Mesothelial cell of epicardium (in vitro differentiated cells): ENCODE data around the gene OXLD1. TPM values are rescaled to one million over a fixed set of nuclear protein-coding genes. Genes with fewer than 3 reads are reported as not detected.
A peak's percentile ranks its signal among the peaks of the same experiment; 100 is the strongest.

ENCODE experiments used
- DNase-seq, 2 experiments: peaks; one replicate each; pipeline ENCODE4 v3.0.0; 2021; ENCODE audit warnings: low spot score in 2 of 2; ENCODE audit not compliant: unreplicated experiment in 2 of 2
- H3K27ac Mint-ChIP-seq: 2 replicates; pipeline ENCODE4 v1.8.0; 2021; ENCODE audit warnings: mixed read lengths
- H3K27me3 Mint-ChIP-seq: 2 replicates; pipeline ENCODE4 v1.8.0; 2021; ENCODE audit warnings: low read depth, mixed read lengths
- H3K36me3 Mint-ChIP-seq: 2 replicates; pipeline ENCODE4 v1.8.0; 2021; ENCODE audit warnings: mixed read lengths
- H3K4me1 Mint-ChIP-seq: 2 replicates; pipeline ENCODE4 v1.8.0; 2021; ENCODE audit warnings: mixed read lengths
- H3K4me3 Mint-ChIP-seq: 2 replicates; pipeline ENCODE4 v1.8.0; 2021; ENCODE audit warnings: mild to moderate bottlenecking, moderate library complexity, mixed read lengths
- H3K9me3 Mint-ChIP-seq: 2 replicates; pipeline ENCODE4 v1.8.0; 2021; ENCODE audit warnings: mixed read lengths
- CTCF ChIP-seq: fragments of 200-600 bp; sonication (generic); IDR thresholded peaks from one replicate; pipeline ENCODE4 v1.5.0; 2021; ENCODE audit warnings: antibody characterized with exemption; ENCODE audit not compliant: unreplicated experiment
- total RNA-seq: library from RNA; stranded (reverse); gene quantifications from 3 replicates; pipeline ENCODE4 v1.2.1, GENCODE V29; 2021

OXLD1 gene
- total RNA-seq, 1 donor from 2014 or later: 23.9 TPM

GRCh38 chr17:81652906-81653771 lies 13.3 kb downstream of the OXLD1 start:
- H3K4me3 Mint-ChIP-seq: peak overlapping the region; percentile 28
- H3K4me1 Mint-ChIP-seq: peaks cover 12% of the 10 kb centered on the region
- no peaks in the 10 kb centered on the region for H3K36me3 Mint-ChIP-seq
- H3K9me3 Mint-ChIP-seq: no peaks in the 10 kb centered on the region
- no peak for DNase-seq
- peak overlapping the region; percentile 59 for H3K27ac Mint-ChIP-seq
- H3K27me3 Mint-ChIP-seq: no peaks in the 10 kb centered on the region
- no peak for TF ChIP-seq CTCF

- no peak for DNase-seq
- H3K27ac Mint-ChIP-seq: no peak overlapping the region
Measured at GRCh38 chr17:81651692-81652091, 14.7 kb downstream of the OXLD1 start.

GRCh38 chr17:81650951-81651350 lies 15.5 kb downstream of the OXLD1 start:
- Mint-ChIP-seq H3K4me1 (peaks cover 12% of the 10 kb centered on the region), H3K36me3 (no peaks in the 10 kb centered on the region)
- no peak for TF ChIP-seq CTCF

More at GRCh38 chr17:81651692-81652091, 14.7 kb downstream of the OXLD1 start:
- peaks cover 12% of the 10 kb centered on the region for H3K4me1 Mint-ChIP-seq
- H3K4me3 Mint-ChIP-seq: no peak overlapping the region
- no peaks in the 10 kb centered on the region for H3K9me3 Mint-ChIP-seq
- no peaks in the 10 kb centered on the region for H3K27me3 Mint-ChIP-seq
- H3K36me3 Mint-ChIP-seq: no peaks in the 10 kb centered on the region
- TF ChIP-seq CTCF: no peak

GRCh38 chr17:81648707-81649085 lies 17.7 kb downstream of the OXLD1 start:
- Mint-ChIP-seq H3K27ac (no peak overlapping the region), H3K36me3 (no peaks in the 10 kb centered on the region), H3K4me3 (no peak overlapping the region), H3K9me3 (no peaks in the 10 kb centered on the region), H3K4me1 (peaks cover 12% of the 10 kb centered on the region), H3K27me3 (no peaks in the 10 kb centered on the region)
- TF ChIP-seq CTCF: no peak
- DNase-seq: no peak

More at GRCh38 chr17:81650951-81651350, 15.5 kb downstream of the OXLD1 start:
- no peaks in the 10 kb centered on the region for H3K27me3 Mint-ChIP-seq
- no peak overlapping the region for H3K27ac Mint-ChIP-seq
- no peak for DNase-seq
- no peak overlapping the region for H3K4me3 Mint-ChIP-seq
- H3K9me3 Mint-ChIP-seq: no peaks in the 10 kb centered on the region

GRCh38 chr17:81648013-81648706 lies 18.2 kb downstream of the OXLD1 start:
- Mint-ChIP-seq H3K9me3 (no peaks in the 10 kb centered on the region), H3K27me3 (no peaks in the 10 kb centered on the region), H3K27ac (no peak overlapping the region), H3K36me3 (no peaks in the 10 kb centered on the region), H3K4me3 (no peak overlapping the region), H3K4me1 (peaks cover 7% of the 10 kb centered on the region)
- DNase-seq: no peak
- TF ChIP-seq CTCF: no peak
